ENCODE results near the gene SH3PXD2A. TPM values are rescaled to one million over a fixed set of nuclear protein-coding genes. Genes with fewer than 3 reads are reported as not detected.

Gene SH3PXD2A
- total and polyA plus RNA-seq, 2 of the 4 experiments (the other 2 are of a cell fraction), result 6.3 to 23.0 TPM

GRCh38 chr10:103836273-103836672 is 19.1 kb downstream of the SH3PXD2A start:
- Histone ChIP-seq H3K4me2 (ENCODE audit: low read depth, low read length) (no peak overlapping the region), H3K23ac (ENCODE audit: low read depth, low read length) (no peak overlapping the region), H3K27me3 (ENCODE audit: control insufficient read depth, insufficient read depth, low read length) (no peaks in the 10 kb centered on the region), H2BK20ac (ENCODE audit: low read depth, low read length) (no peak overlapping the region), H3K56ac (ENCODE audit: extremely low read depth, insufficient read depth, low read length) (no peak overlapping the region), H4K91ac (ENCODE audit: insufficient read depth, low read depth, low read length) (no peak overlapping the region), H3K27ac (ENCODE audit: insufficient read depth, low read length) (no peak overlapping the region), H3K9me1 (ENCODE audit: insufficient read depth, low read length) (peaks cover 8% of the 10 kb centered on the region), H2AK9ac (replicated peaks; ENCODE audit: low read depth, low read length, poor library complexity) (no peak overlapping the region), H3K36me3 (ENCODE audit: control insufficient read depth, insufficient read depth, low read length) (no peaks in the 10 kb centered on the region), H3K18ac (ENCODE audit: low read depth, low read length) (no peak overlapping the region), H2BK15ac (ENCODE audit: low read depth, low read length) (no peak overlapping the region), H3K4ac (ENCODE audit: low read depth, low read length) (no peak overlapping the region), H4K5ac (ENCODE audit: low read depth, low read length) (no peak overlapping the region), H3K9me3 (ENCODE audit: control insufficient read depth, insufficient read depth, low read length) (no peaks in the 10 kb centered on the region), H3K4me1 (ENCODE audit: control insufficient read depth, insufficient read depth, low read length) (peaks cover 10% of the 10 kb centered on the region; the same call in 1 of the 2 replicates), H2AK5ac (ENCODE audit: low read depth, low read length) (peak overlapping the region; percentile 7; the same call in 1 of the 2 replicates), H3K79me1 (ENCODE audit: low read depth in 1 of 2, low read length in 2 of 2) (peaks cover 29 to 71% of the 10 kb centered on the region in 2 experiments), H3K4me3 (ENCODE audit: insufficient read depth, low read depth, low read length) (no peak overlapping the region), H4K20me1 (ENCODE audit: insufficient read depth, low read length) (peaks cover 9% of the 10 kb centered on the region; the same call in 1 of the 2 replicates), H2BK5ac (ENCODE audit: low read depth, low read length, poor library complexity, severe bottlenecking) (peak overlapping the region; percentile 63), H2BK120ac (ENCODE audit: low read depth, low read length) (no peak overlapping the region), H2AFZ (replicated peaks; ENCODE audit: low read length, poor library complexity) (no peak overlapping the region), H4K8ac (ENCODE audit: low read depth in 2 of 2, low read length in 2 of 2) (no peak overlapping the region), H3K9ac (ENCODE audit: low read depth, low read length) (no peak overlapping the region), H3K14ac (replicated peaks; ENCODE audit: low read depth, low read length) (no peak overlapping the region)
- ATAC-seq (ENCODE audit: low read depth), result no peak
- intact Hi-C loops (cut with micrococcal nuclease), result no loop called here
- no TSS peak for BruUV-seq (replicated peaks)
- no peak for DNase-seq
- WGBS, 2 experiments (ENCODE audit: extremely low coverage in 2 of 2, insufficient read length in 1 of 2), result 50% methylated on average over 1 of the region's 1 CpG; no CpG with 5 or more reads in 1 of the 2 experiments
- ChIA-PET CTCF (no interaction called here), POLR2A (ENCODE audit: unreplicated experiment) (no interaction called here)
- dilution Hi-C loops (cut with HindIII; ENCODE audit: low sequenced_read_pairs, unreplicated experiment), result no loop called here
- TF ChIP-seq MAFK (IDR thresholded peaks at IDR 0.05; ENCODE audit: low read depth, low read length), result no peak
- in situ Hi-C loops (cut with MboI; ENCODE audit: low sequenced_read_pairs), result no loop called here
